Keratinocyte (primary cell): ENCODE measurements around the gene MAPKAPK5. TPM values are rescaled to one million over a fixed set of nuclear protein-coding genes. Genes with fewer than 3 reads are reported as not detected.
A peak's percentile ranks its signal among the peaks of the same experiment; 100 is the strongest.

Source experiments
- DNase-seq: peaks from one replicate; pipeline ENCODE4 v3.0.0-alpha.2; 2011; ENCODE audit warnings: low read depth, missing footprints, low spot score
- FAIRE-seq: peaks from 2 replicates; lab custom pipeline; 2011; peaks lifted over from hg19 to GRCh38; lab: Jason Lieb, UNC
- H2AFZ ChIP-seq: 2 replicates; pipeline ENCODE4 v1.6.0; 2012; ENCODE audit warnings: low read length, control low read depth, inconsistent platforms; ENCODE audit not compliant: control insufficient read depth
- H3K27ac ChIP-seq: 2 replicates; pipeline ENCODE4 v1.5.1; 2011; ENCODE audit warnings: low read length; ENCODE audit not compliant: control insufficient read depth, insufficient read depth
- H3K27me3 ChIP-seq: 3 replicates; pipeline ENCODE4 v1.6.0; 2011; ENCODE audit warnings: low read length; ENCODE audit not compliant: control insufficient read depth, insufficient read depth; ENCODE audit errors: extremely low read depth
- H3K36me3 ChIP-seq, 2 experiments: 2 replicates in 1 of 2; 3 replicates in 1 of 2; pipeline ENCODE4 v1.5.1; 2011; ENCODE audit warnings: low read length in 2 of 2, mild to moderate bottlenecking in 1 of 2; ENCODE audit not compliant: control insufficient read depth in 2 of 2, insufficient read depth in 2 of 2; ENCODE audit errors: extremely low read depth in 1 of 2
- H3K4me1 ChIP-seq: 3 replicates; pipeline ENCODE4 v1.5.1; 2011; ENCODE audit warnings: low read length; ENCODE audit not compliant: control insufficient read depth, insufficient read depth; ENCODE audit errors: extremely low read depth
- H3K4me2 ChIP-seq: 3 replicates; pipeline ENCODE4 v1.6.0; 2011; ENCODE audit warnings: low read depth, low read length; ENCODE audit not compliant: control insufficient read depth, insufficient read depth; ENCODE audit errors: extremely low read depth
- H3K4me3 ChIP-seq, 3 experiments: fragments of 200-600 bp in 1 of 3; sonication (generic) in 1 of 3; 2 replicates in 2 of 3; 3 replicates in 1 of 3; pipeline ENCODE4 v1.5.1; 2011 to 2016; ENCODE audit warnings: low read length in 3 of 3, mild to moderate bottlenecking in 3 of 3, control low read depth in 2 of 3, inconsistent platforms in 1 of 3, low read depth in 1 of 3, mixed read lengths in 1 of 3, mixed run types in 1 of 3, moderate library complexity in 1 of 3; ENCODE audit not compliant: control insufficient read depth in 2 of 3, insufficient read depth in 2 of 3; ENCODE audit errors: extremely low read depth in 1 of 3
- H3K79me2 ChIP-seq: 2 replicates; pipeline ENCODE4 v1.6.0; 2012; ENCODE audit warnings: low read length; ENCODE audit not compliant: control insufficient read depth, insufficient read depth
- H3K9ac ChIP-seq: 3 replicates; pipeline ENCODE4 v1.6.0; 2011; ENCODE audit warnings: low read length; ENCODE audit not compliant: control insufficient read depth, insufficient read depth; ENCODE audit errors: extremely low read depth
- H3K9me1 ChIP-seq: 3 replicates; pipeline ENCODE4 v1.6.0; 2011; ENCODE audit warnings: low read length; ENCODE audit not compliant: control insufficient read depth, insufficient read depth; ENCODE audit errors: extremely low read depth
- H3K9me3 ChIP-seq: 2 replicates; pipeline ENCODE4 v1.5.1; 2012; ENCODE audit warnings: low read depth, low read length; ENCODE audit not compliant: control insufficient read depth
- H4K20me1 ChIP-seq: 3 replicates; pipeline ENCODE4 v1.6.0; 2011; ENCODE audit warnings: low read length; ENCODE audit not compliant: control insufficient read depth, insufficient read depth; ENCODE audit errors: extremely low read depth
- EZH2 ChIP-seq: IDR thresholded peaks from one replicate; pipeline ENCODE4 v1.6.1; 2012; ENCODE audit warnings: inconsistent platforms, mild to moderate bottlenecking, low read length, moderate library complexity
- dilution Hi-C: fragments of 300-500 bp; cut with MboI; formaldehyde crosslinking; loops from one replicate; pipeline ENCODE4 v1.7.0; 2020; ENCODE audit warnings: low sequenced_read_pairs; ENCODE audit not compliant: extremely low pct_ligation_motif_present
- polyA minus RNA-seq, 3 experiments: library from RNA; depleted of rRNA, polyadenylated mRNA; stranded (reverse); fragments of >200 nt; gene quantifications; 1 replicate in 1 of 3; 2 replicates in 1 of 3; 3 replicates in 1 of 3; pipeline ENCODE4 v1.2.3, GENCODE V29; 2011
- polyA plus RNA-seq, 5 experiments: library from polyadenylated mRNA; depleted of rRNA in 3 of 5; stranded (reverse) in 3 of 5; stranded (forward) in 1 of 5; unstranded in 1 of 5; fragments of >200 nt; gene quantifications; 1 replicate in 1 of 5; 2 replicates in 3 of 5; 3 replicates in 1 of 5; pipeline versions ENCODE4 v1.2.1 to v1.2.3, GENCODE V29; 2011 to 2012; ENCODE audit warnings: missing spikeins in 2 of 5, low read depth in 1 of 5, low replicate concordance in 1 of 5
- TF ChIP-seq, protein P1 (sequence below), 3 experiments: IDR thresholded peaks in 1 of 3; conservative IDR thresholded peaks in 1 of 3; optimal IDR thresholded peaks in 1 of 3; 2 replicates in 2 of 3; 3 replicates in 1 of 3; pipeline versions ENCODE3 to v1.5.1; 2011; ENCODE audit warnings: low read length in 3 of 3, mild to moderate bottlenecking in 3 of 3, moderate library complexity in 2 of 3, control low read depth in 1 of 3, inconsistent platforms in 1 of 3; ENCODE audit not compliant: insufficient read depth in 2 of 3; ENCODE audit errors: extremely low read depth in 1 of 3

MAPKAPK5 gene, protein sequence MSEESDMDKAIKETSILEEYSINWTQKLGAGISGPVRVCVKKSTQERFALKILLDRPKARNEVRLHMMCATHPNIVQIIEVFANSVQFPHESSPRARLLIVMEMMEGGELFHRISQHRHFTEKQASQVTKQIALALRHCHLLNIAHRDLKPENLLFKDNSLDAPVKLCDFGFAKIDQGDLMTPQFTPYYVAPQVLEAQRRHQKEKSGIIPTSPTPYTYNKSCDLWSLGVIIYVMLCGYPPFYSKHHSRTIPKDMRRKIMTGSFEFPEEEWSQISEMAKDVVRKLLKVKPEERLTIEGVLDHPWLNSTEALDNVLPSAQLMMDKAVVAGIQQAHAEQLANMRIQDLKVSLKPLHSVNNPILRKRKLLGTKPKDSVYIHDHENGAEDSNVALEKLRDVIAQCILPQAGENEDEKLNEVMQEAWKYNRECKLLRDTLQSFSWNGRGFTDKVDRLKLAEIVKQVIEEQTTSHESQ
- polyA plus RNA-seq: 32.8 to 41.2 TPM (median 39.1 TPM) in 3 replicates
- polyA plus RNA-seq (2011; ENCODE audit: low read depth): 59.4 TPM
- polyA plus RNA-seq (2011; cell fraction: cytosol; rRNA removed): 36.2 and 42.9 TPM in 2 replicates
- 52.7 and 56.9 TPM in 2 replicates for polyA plus RNA-seq (2011; cell fraction: nucleus; rRNA removed)
- polyA plus RNA-seq (2012; ENCODE audit: low replicate concordance): 23.3 and 28.9 TPM in 2 replicates
- polyA minus RNA-seq: 17.1 to 35.8 TPM (median 35.4 TPM) in 3 replicates
- polyA minus RNA-seq (2011; cell fraction: cytosol; rRNA and poly(A)+ RNA removed): 18.0 TPM
- polyA minus RNA-seq (2011; cell fraction: nucleus; rRNA and poly(A)+ RNA removed): 14.9 and 35.5 TPM in 2 replicates

DNA sequence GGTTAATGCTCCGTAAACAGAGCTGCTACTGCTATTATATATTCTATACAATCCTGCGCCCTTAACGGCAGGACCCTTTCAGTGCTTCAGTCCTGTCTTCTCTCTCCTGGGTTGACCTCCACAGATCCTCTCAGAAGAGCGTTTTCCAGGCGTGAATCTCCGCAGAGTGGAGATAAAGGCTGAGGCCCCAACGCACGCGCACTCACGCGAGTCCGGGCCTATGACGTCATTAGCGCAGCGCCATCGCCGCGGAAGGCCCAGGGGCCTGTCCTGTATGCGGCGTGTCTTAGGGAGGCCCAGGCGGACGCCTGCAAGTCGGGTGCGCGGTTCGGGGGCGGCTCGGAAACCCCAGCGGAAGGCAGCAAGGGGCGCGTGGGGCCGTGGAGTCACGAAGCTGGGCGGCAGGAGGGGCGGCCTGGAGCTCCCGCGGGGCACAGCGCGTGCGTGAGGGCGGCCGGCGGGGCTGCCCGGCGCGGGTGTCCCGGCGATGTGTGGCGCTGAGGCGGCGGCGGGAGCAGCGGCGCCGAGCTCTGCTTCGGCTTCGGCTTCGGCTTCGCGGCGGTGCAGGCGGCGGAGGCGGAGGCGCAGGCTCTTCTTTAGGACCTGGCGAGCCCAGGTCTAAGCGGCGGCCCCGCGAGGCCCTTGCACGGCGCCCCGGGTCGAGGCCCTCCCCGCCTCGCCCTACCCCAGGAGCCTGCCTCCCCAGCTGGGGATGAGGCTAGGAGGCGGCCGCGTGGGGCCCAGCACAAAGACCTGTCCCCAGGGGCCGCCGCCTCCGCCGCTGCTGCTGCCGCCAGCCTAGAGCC lies at the start of gene MAPKAPK5:
Gene MAPKAPK5 (plus strand): TSS at position 479 of the 806 bp plus-strand sequence. CDS start 506 bp downstream, outside the sequence.
- Histone ChIP-seq H3K27me3 (no peaks in the 10 kb centered on the region), H3K79me2 (peaks cover 69% of the 10 kb centered on the region), H4K20me1 (no peaks in the 10 kb centered on the region), H3K9me1 (peaks cover 2% of the 10 kb centered on the region), H3K9ac (peak within 1 kb of the TSS; percentile 97), H3K27ac (peak within 1 kb of the TSS; percentile 88), H3K4me2 (peak within 1 kb of the TSS; percentile 93), H3K4me1 (peaks cover 7% of the 10 kb centered on the region), H3K9me3 (no peaks in the 10 kb centered on the region), H3K36me3 (peaks cover 3 to 19% of the 10 kb centered on the region in 2 experiments), H2AFZ (peak within 1 kb of the TSS; percentile 97), H3K4me3 (peak within 1 kb of the TSS; percentile 73 to 78 (median 77))
- dilution Hi-C loops: no loop called here
- DNase-seq: peak; percentile 70
- no peak for TF ChIP-seq EZH2
- TF ChIP-seq, protein P1, sequence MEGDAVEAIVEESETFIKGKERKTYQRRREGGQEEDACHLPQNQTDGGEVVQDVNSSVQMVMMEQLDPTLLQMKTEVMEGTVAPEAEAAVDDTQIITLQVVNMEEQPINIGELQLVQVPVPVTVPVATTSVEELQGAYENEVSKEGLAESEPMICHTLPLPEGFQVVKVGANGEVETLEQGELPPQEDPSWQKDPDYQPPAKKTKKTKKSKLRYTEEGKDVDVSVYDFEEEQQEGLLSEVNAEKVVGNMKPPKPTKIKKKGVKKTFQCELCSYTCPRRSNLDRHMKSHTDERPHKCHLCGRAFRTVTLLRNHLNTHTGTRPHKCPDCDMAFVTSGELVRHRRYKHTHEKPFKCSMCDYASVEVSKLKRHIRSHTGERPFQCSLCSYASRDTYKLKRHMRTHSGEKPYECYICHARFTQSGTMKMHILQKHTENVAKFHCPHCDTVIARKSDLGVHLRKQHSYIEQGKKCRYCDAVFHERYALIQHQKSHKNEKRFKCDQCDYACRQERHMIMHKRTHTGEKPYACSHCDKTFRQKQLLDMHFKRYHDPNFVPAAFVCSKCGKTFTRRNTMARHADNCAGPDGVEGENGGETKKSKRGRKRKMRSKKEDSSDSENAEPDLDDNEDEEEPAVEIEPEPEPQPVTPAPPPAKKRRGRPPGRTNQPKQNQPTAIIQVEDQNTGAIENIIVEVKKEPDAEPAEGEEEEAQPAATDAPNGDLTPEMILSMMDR (optimal IDR thresholded peaks at IDR 0.05 in 1 of 3, IDR thresholded peaks at IDR 0.05 in 1 of 3, conservative IDR thresholded peaks at IDR 0.05 in 1 of 3; ENCODE audit: extremely low read depth in 1 of 3, insufficient read depth in 2 of 3, low read length in 3 of 3): no peak
- FAIRE-seq: no peak

DNA sequence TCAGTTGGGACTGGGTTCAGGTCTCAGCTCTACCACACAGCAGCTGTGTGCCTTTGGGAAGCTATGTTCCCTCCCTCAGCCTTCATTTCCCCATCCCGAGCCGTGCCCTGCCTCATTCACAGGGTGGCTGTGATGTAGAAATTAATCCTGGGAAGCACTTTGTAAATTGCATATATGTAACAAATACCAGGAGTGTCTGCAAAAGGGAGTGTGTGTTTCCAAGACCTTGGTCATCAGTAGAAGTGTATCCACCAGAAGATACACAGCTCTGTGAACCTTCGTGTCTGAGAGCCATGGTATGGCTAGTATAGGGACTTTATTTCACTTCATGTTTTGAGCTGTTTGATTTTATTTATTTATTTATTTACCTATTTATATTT lies 49.2 kb upstream of the MAPKAPK5 start:
- Histone ChIP-seq H3K9ac (no peak overlapping the region), H3K27ac (no peak overlapping the region), H4K20me1 (no peaks in the 10 kb centered on the region), H2AFZ (no peak overlapping the region), H3K79me2 (no peaks in the 10 kb centered on the region), H3K9me1 (no peaks in the 10 kb centered on the region), H3K4me2 (no peak overlapping the region), H3K9me3 (no peaks in the 10 kb centered on the region), H3K27me3 (no peaks in the 10 kb centered on the region), H3K4me1 (no peaks in the 10 kb centered on the region), H3K4me3 (no peak overlapping the region), H3K36me3 (peaks cover 6 to 13% of the 10 kb centered on the region in 2 experiments)
- dilution Hi-C loops: no loop called here
- DNase-seq (no peak), FAIRE-seq (no peak)
- TF ChIP-seq EZH2: no peak
- TF ChIP-seq, protein P1 (optimal IDR thresholded peaks at IDR 0.05 in 1 of 3, IDR thresholded peaks at IDR 0.05 in 1 of 3, conservative IDR thresholded peaks at IDR 0.05 in 1 of 3; ENCODE audit: extremely low read depth in 1 of 3, insufficient read depth in 2 of 3, low read length in 3 of 3): no peak
